ENCODE measurements around the gene XKR8.

XKR8 gene

GRCh38 chr1:27959792-27960603 is at the start of gene XKR8:
XKR8 (plus strand) TSS chr1:27959973; CDS start chr1:27960070, 97 bp downstream.
- peak within 1 kb of the TSS; percentile 61 for H3K4me3 ChIP-seq (ENCODE audit: low read depth, low read length)

- H3K4me3 ChIP-seq (ENCODE audit: low read depth, low read length), result no peak overlapping the region
Observed at GRCh38 chr1:27912429-27912828, 47.3 kb upstream of the XKR8 start.

GRCh38 chr1:27915082-27915575 is 44.6 kb upstream of the XKR8 start:
- no peak overlapping the region for H3K4me3 ChIP-seq (ENCODE audit: low read depth, low read length)

GRCh38 chr1:27922272-27922671 is 37.5 kb upstream of the XKR8 start:
- no peak overlapping the region for H3K4me3 ChIP-seq (ENCODE audit: low read depth, low read length)

GRCh38 chr1:27928216-27928954 is 31.4 kb upstream of the XKR8 start:
- no peak overlapping the region for H3K4me3 ChIP-seq (ENCODE audit: low read depth, low read length)

- no peak overlapping the region for H3K4me3 ChIP-seq (ENCODE audit: low read depth, low read length)
Observed at GRCh38 chr1:27931184-27931583, 28.6 kb upstream of the XKR8 start.

GRCh38 chr1:27931759-27932158 is 28.0 kb upstream of the XKR8 start:
- H3K4me3 ChIP-seq (ENCODE audit: low read depth, low read length), result no peak overlapping the region

- peak within 1 kb of the TSS; percentile 70 for H3K4me3 ChIP-seq (ENCODE audit: low read depth, low read length)
Observed at GRCh38 chr1:27934818-27935549, 24.8 kb upstream of the XKR8 start, which contains the start of gene SMPDL3B. SMPDL3B (plus strand) TSS chr1:27935000; CDS start chr1:27935184, 184 bp downstream.

GRCh38 chr1:27935721-27936120 is 24.1 kb upstream of the XKR8 start:
- H3K4me3 ChIP-seq (ENCODE audit: low read depth, low read length), result peak overlapping the region; percentile 70

GRCh38 chr1:27936370-27936769 is 23.4 kb upstream of the XKR8 start:
- no peak overlapping the region for H3K4me3 ChIP-seq (ENCODE audit: low read depth, low read length)

- H3K4me3 ChIP-seq (ENCODE audit: low read depth, low read length), result peak overlapping the region; percentile 6
Observed at GRCh38 chr1:27937524-27937836, 22.3 kb upstream of the XKR8 start.

- H3K4me3 ChIP-seq (ENCODE audit: low read depth, low read length), result no peak overlapping the region
Observed at GRCh38 chr1:27938488-27938887, 21.3 kb upstream of the XKR8 start.

- no peak overlapping the region for H3K4me3 ChIP-seq (ENCODE audit: low read depth, low read length)
Observed at GRCh38 chr1:27940297-27940696, 19.5 kb upstream of the XKR8 start.

GRCh38 chr1:27940870-27941560 is 18.8 kb upstream of the XKR8 start:
- H3K4me3 ChIP-seq (ENCODE audit: low read depth, low read length), result no peak overlapping the region

GRCh38 chr1:27941671-27942540 is 17.9 kb upstream of the XKR8 start:
- H3K4me3 ChIP-seq (ENCODE audit: low read depth, low read length), result no peak overlapping the region

GRCh38 chr1:27945020-27945419 is 14.8 kb upstream of the XKR8 start:
- no peak overlapping the region for H3K4me3 ChIP-seq (ENCODE audit: low read depth, low read length)

- H3K4me3 ChIP-seq (ENCODE audit: low read depth, low read length), result no peak overlapping the region
Observed at GRCh38 chr1:27949027-27949426, 10.7 kb upstream of the XKR8 start.

- H3K4me3 ChIP-seq (ENCODE audit: low read depth, low read length), result no peak overlapping the region
Observed at GRCh38 chr1:27951396-27951795, 8.4 kb upstream of the XKR8 start.

- no peak overlapping the region for H3K4me3 ChIP-seq (ENCODE audit: low read depth, low read length)
Observed at GRCh38 chr1:27952147-27952546, 7.6 kb upstream of the XKR8 start.

- H3K4me3 ChIP-seq (ENCODE audit: low read depth, low read length), result no peak overlapping the region
Observed at GRCh38 chr1:27954186-27954585, 5.6 kb upstream of the XKR8 start.
